Panc1 (cell line): ENCODE results near the gene INPP4B. TPM values are rescaled to one million over a fixed set of nuclear protein-coding genes. Genes with fewer than 3 reads are reported as not detected.

ENCODE experiments used
- ATAC-seq: fragments of 200-7000 bp; cut with Tn5 transposase; 2 replicates; pipeline ENCODE4 v1.9.1; 2020; ENCODE audit warnings: mild to moderate bottlenecking, moderate library complexity
- BruUV-seq: library from RNA; stranded (reverse); fragments of 400-500 nt; replicated peaks from 2 replicates; lab custom pipeline; 2021; lab: Mats Ljungman, UMichigan
- CTCF ChIA-PET: fragments of 300-600 bp; sonication (Branson Sonifier 250); formaldehyde crosslinking; loops from one replicate; lab custom pipeline; 2022; ENCODE audit warnings: antibody characterized with exemption; lab: Charles Lee
- POLR2A ChIA-PET: fragments of 300-600 bp; sonication (Branson Sonifier 250); formaldehyde crosslinking; loops from one replicate; lab custom pipeline; 2022; ENCODE audit warnings: antibody characterized with exemption; lab: Charles Lee
- DNase-seq: peaks from one replicate; pipeline ENCODE4 v3.0.0-alpha.2; 2010; ENCODE audit warnings: low read depth, low spot score
- H3K27ac ChIP-seq: 2 replicates; pipeline ENCODE4 v1.5.1; 2011; ENCODE audit warnings: mild to moderate bottlenecking, low read length, inconsistent platforms
- H3K27me3 ChIP-seq: fragments of 200-500 bp; sonication (Bioruptor generic); 2 replicates; pipeline ENCODE4 v1.6.0; 2014; ENCODE audit warnings: low read length, inconsistent platforms; ENCODE audit not compliant: control insufficient read depth, insufficient read depth
- H3K36me3 ChIP-seq: fragments of 200-500 bp; sonication (Bioruptor generic); 2 replicates; pipeline ENCODE4 v1.5.1; 2014; ENCODE audit warnings: inconsistent platforms, mild to moderate bottlenecking, low read length, moderate library complexity; ENCODE audit not compliant: control insufficient read depth, insufficient read depth
- H3K4me1 ChIP-seq: 2 replicates; pipeline ENCODE4 v1.5.1; 2011; ENCODE audit warnings: inconsistent platforms, mild to moderate bottlenecking, low read length, moderate library complexity; ENCODE audit not compliant: control insufficient read depth, insufficient read depth
- H3K4me3 ChIP-seq, 2 experiments: 2 replicates each; pipeline ENCODE4 v1.5.1; 2011 to 2012; ENCODE audit warnings: low read depth in 2 of 2, low read length in 2 of 2, mild to moderate bottlenecking in 2 of 2, inconsistent platforms in 1 of 2, moderate library complexity in 1 of 2
- H3K9me3 ChIP-seq: fragments of 200-500 bp; sonication (Bioruptor generic); 2 replicates; pipeline ENCODE4 v1.5.1; 2014; ENCODE audit warnings: low read depth, mild to moderate bottlenecking, inconsistent platforms, low read length, moderate library complexity; ENCODE audit not compliant: control insufficient read depth, insufficient read depth
- POLR2AphosphoS5 ChIP-seq: IDR thresholded peaks from 2 replicates; pipeline ENCODE4 v1.6.1; 2012; ENCODE audit warnings: mild to moderate bottlenecking, low read depth, low read length, moderate library complexity
- REST ChIP-seq, 2 experiments: IDR thresholded peaks; 2 replicates each; pipeline ENCODE4 v1.6.1; 2011 to 2012; ENCODE audit warnings: low read depth in 2 of 2, control low read depth in 1 of 2, low read length in 1 of 2, mild to moderate bottlenecking in 1 of 2, moderate library complexity in 1 of 2; ENCODE audit not compliant: insufficient read depth in 1 of 2
- SIN3A ChIP-seq: IDR thresholded peaks from 2 replicates; pipeline ENCODE4 v1.6.1; 2012; ENCODE audit warnings: low read depth, mild to moderate bottlenecking, low read length, moderate library complexity, borderline replicate concordance; ENCODE audit not compliant: insufficient read depth
- TCF7L2 ChIP-seq: IDR thresholded peaks from 2 replicates; pipeline ENCODE4 v1.6.1; 2011; ENCODE audit warnings: mild to moderate bottlenecking, low read depth, low read length, inconsistent platforms
- in situ Hi-C: cut with HindIII; loops from 2 replicates; pipeline ENCODE4 v1.10.0; 2016; ENCODE audit warnings: low sequenced_read_pairs, low pct_unique_long_range_greater_than_20kb
- intact Hi-C: fragments of 100-400 bp; cut with micrococcal nuclease; formaldehyde crosslinking; loops from one replicate; pipeline ENCODE4 v1.10.0; 2022; ENCODE audit not compliant: unreplicated experiment
- total RNA-seq: library from RNA; stranded (reverse); gene quantifications from one replicate; pipeline ENCODE4 v1.2.1, GENCODE V29; 2021; ENCODE audit not compliant: unreplicated experiment
- TF ChIP-seq, protein P1 (sequence below): fragments of 450-650 bp; IDR thresholded peaks from 2 replicates; pipeline ENCODE4 v1.5.1; 2017; ENCODE audit warnings: mild to moderate bottlenecking

The INPP4B gene
- total RNA-seq, 1 experiment from 2014 or later: 4.5 TPM

DNA sequence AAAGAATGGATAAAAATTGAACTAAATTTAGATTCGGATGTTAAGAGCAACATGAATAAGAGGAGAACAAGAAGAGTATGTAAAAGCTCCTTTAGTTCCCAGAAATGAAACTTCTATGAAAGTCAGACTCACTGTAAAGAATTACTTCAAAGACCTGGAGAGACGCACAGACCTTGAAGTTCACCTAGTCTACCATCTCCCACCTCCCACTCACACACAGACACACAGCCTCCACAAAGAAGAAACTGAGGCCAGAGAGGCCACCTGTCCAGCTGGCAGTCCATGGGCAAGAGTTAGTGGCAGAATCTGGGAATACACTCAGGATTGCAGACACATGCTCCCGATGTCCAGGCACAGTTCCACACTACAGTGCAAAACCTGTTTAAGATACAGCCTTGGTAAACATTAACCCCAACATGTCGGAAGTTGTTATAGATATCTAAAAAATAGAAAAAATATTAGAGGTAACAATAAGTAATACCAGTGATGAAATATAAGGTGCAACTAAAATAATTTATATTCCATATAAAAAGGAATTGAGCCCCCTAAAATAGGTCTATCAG is 288.8 kb downstream of the INPP4B start:
- no peak for TF ChIP-seq SIN3A
- TF ChIP-seq, protein P1, sequence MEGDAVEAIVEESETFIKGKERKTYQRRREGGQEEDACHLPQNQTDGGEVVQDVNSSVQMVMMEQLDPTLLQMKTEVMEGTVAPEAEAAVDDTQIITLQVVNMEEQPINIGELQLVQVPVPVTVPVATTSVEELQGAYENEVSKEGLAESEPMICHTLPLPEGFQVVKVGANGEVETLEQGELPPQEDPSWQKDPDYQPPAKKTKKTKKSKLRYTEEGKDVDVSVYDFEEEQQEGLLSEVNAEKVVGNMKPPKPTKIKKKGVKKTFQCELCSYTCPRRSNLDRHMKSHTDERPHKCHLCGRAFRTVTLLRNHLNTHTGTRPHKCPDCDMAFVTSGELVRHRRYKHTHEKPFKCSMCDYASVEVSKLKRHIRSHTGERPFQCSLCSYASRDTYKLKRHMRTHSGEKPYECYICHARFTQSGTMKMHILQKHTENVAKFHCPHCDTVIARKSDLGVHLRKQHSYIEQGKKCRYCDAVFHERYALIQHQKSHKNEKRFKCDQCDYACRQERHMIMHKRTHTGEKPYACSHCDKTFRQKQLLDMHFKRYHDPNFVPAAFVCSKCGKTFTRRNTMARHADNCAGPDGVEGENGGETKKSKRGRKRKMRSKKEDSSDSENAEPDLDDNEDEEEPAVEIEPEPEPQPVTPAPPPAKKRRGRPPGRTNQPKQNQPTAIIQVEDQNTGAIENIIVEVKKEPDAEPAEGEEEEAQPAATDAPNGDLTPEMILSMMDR: no peak
- TF ChIP-seq REST (IDR thresholded peaks at IDR 0.05; ENCODE audit: insufficient read depth in 1 of 2, low read depth in 2 of 2, low read length in 1 of 2): no peak
- TF ChIP-seq POLR2AphosphoS5: no peak
- TF ChIP-seq TCF7L2: no peak
- intact Hi-C loops: no loop called here
- ATAC-seq (no peak), DNase-seq (no peak)
- H3K27me3 ChIP-seq: no peaks in the 10 kb centered on the region
- no peak overlapping the region for H3K4me3 ChIP-seq
- ChIA-PET CTCF (no interaction called here), POLR2A (no interaction called here)
- H3K27ac ChIP-seq: no peak overlapping the region
- H3K9me3 ChIP-seq: no peaks in the 10 kb centered on the region
- H3K4me1 ChIP-seq: no peaks in the 10 kb centered on the region
- H3K36me3 ChIP-seq: no peaks in the 10 kb centered on the region
- in situ Hi-C loops: no loop called here
- no TSS peak for BruUV-seq

DNA sequence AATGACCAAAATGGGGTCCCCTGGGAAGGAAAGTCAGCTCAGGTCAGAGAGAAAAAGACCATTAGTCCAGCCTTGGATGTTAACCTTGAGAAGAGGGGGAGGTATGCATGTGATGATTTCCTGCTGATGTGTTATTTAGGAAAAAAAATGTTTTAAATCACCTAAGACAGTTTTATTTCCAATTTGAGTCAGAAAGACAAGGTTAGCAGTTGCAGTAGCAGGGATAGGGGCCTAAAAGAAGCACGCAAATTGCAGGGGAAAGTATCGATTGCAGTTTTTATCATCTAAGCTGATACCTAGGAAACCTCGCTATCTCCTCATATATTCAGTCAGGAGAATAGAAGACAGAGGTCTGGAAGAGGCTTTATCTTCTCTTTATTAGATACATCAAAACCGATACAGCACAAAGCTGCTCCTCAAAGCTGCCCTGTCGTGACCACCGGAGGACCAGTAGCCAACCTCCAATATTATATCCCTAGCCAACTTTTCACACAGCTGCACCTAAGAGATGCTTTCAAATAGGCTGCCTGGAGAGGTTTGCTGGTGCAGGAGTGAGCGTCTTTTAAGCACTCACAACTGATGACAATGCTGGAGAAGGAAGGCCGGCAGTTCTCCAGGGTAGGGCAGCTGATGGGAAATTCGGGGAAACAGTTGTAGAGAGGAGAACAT is 289.4 kb downstream of the INPP4B start:
- Histone ChIP-seq H3K9me3 (no peaks in the 10 kb centered on the region), H3K27me3 (no peaks in the 10 kb centered on the region), H3K4me3 (no peak overlapping the region), H3K36me3 (no peaks in the 10 kb centered on the region), H3K27ac (no peak overlapping the region), H3K4me1 (no peaks in the 10 kb centered on the region)
- no peak for TF ChIP-seq SIN3A
- no peak for TF ChIP-seq POLR2AphosphoS5
- no peak for TF ChIP-seq TCF7L2
- TF ChIP-seq, protein P1: no peak
- no peak for TF ChIP-seq REST (IDR thresholded peaks at IDR 0.05; ENCODE audit: insufficient read depth in 1 of 2, low read depth in 2 of 2, low read length in 1 of 2)
- in situ Hi-C loops (no loop called here), intact Hi-C loops (no loop called here)
- ATAC-seq (no peak), DNase-seq (no peak)
- no TSS peak for BruUV-seq
- ChIA-PET POLR2A (no interaction called here), CTCF (no interaction called here)
